Hepatocyte (in vitro differentiated cells): ENCODE results near the gene RPS14. TPM values are rescaled to one million over a fixed set of nuclear protein-coding genes. Genes with fewer than 3 reads are reported as not detected.
"Not testable (repeated sequence)": the region's sequence is repeated elsewhere in the genome, so short reads cannot be mapped to it uniquely, and the experiment has no call there.

Experiments
- DNase-seq: peaks from one replicate; pipeline ENCODE4 v3.0.0-alpha.2; 2016; ENCODE audit warnings: low spot score
- H2AFZ ChIP-seq: fragments of 200-600 bp; sonication (generic); 2 replicates; pipeline ENCODE4 v1.6.0; 2016; ENCODE audit warnings: antibody characterized with exemption, mild to moderate bottlenecking
- H3K27ac ChIP-seq: fragments of 200-600 bp; sonication (generic); 2 replicates; pipeline ENCODE4 v1.5.1; 2016; ENCODE audit warnings: mild to moderate bottlenecking
- H3K27me3 ChIP-seq: fragments of 200-600 bp; sonication (generic); 2 replicates; pipeline ENCODE4 v1.6.1; 2016
- H3K36me3 ChIP-seq: fragments of 200-600 bp; sonication (generic); replicated peaks from 2 replicates; pipeline ENCODE4 v1.5.1; 2016; ENCODE audit warnings: low read depth; ENCODE audit not compliant: insufficient read depth
- H3K4me1 ChIP-seq: fragments of 200-600 bp; sonication (generic); 2 replicates; pipeline ENCODE4 v1.5.1; 2016; ENCODE audit warnings: mild to moderate bottlenecking, moderate library complexity; ENCODE audit not compliant: insufficient read depth
- H3K4me2 ChIP-seq: fragments of 200-600 bp; sonication (generic); 2 replicates; pipeline ENCODE4 v1.6.0; 2016
- H3K4me3 ChIP-seq: fragments of 200-600 bp; sonication (generic); 2 replicates; pipeline ENCODE4 v1.5.1; 2016; ENCODE audit warnings: mild to moderate bottlenecking
- H3K79me2 ChIP-seq: fragments of 200-600 bp; sonication (generic); 2 replicates; pipeline ENCODE4 v1.6.0; 2017; ENCODE audit warnings: mild to moderate bottlenecking
- H3K9me2 ChIP-seq: fragments of 200-600 bp; sonication (generic); replicated peaks from 2 replicates; pipeline ENCODE4 v1.6.0; 2017; ENCODE audit warnings: mild to moderate bottlenecking; ENCODE audit not compliant: insufficient read depth
- H3K9me3 ChIP-seq: fragments of 200-600 bp; sonication (generic); 2 replicates; pipeline ENCODE4 v1.5.1; 2016; ENCODE audit warnings: low read depth, mild to moderate bottlenecking
- H4K20me1 ChIP-seq: fragments of 200-600 bp; sonication (generic); 2 replicates; pipeline ENCODE4 v1.6.0; 2016; ENCODE audit warnings: mild to moderate bottlenecking; ENCODE audit not compliant: insufficient read depth, poor library complexity, severe bottlenecking
- EZH2 ChIP-seq: fragments of 200-600 bp; sonication (generic); IDR thresholded peaks from 2 replicates; pipeline ENCODE4 v1.6.1; 2016; ENCODE audit warnings: antibody characterized with exemption, mild to moderate bottlenecking, borderline replicate concordance
- EZH2phosphoT487 ChIP-seq: fragments of 200-600 bp; sonication (generic); IDR thresholded peaks from one replicate; pipeline ENCODE4 v1.6.1; 2018; ENCODE audit warnings: antibody characterized with exemption, mild to moderate bottlenecking, low read depth, moderate library complexity; ENCODE audit not compliant: unreplicated experiment, severe bottlenecking
- WGBS: methylation state at CpG from one replicate; pipeline ENCODE4 v1.1.6; 2016; ENCODE audit warnings: low lambda C conversion rate; ENCODE audit errors: missing lambda C conversion rate; 5-methylcytosine and 5-hydroxymethylcytosine counted together
- polyA plus RNA-seq: library from polyadenylated mRNA; unstranded; fragments of >200 nt; fragmentation: Nextera tagmentation; extraction: Ambion mirVana; gene quantifications from 2 replicates; pipeline ENCODE4 v1.2.1, GENCODE V29; 2016
- total RNA-seq: library from RNA; depleted of rRNA; stranded (reverse); fragments of >200 nt; gene quantifications from 2 replicates; pipeline ENCODE4 v1.2.3, GENCODE V29; 2014
- TF ChIP-seq, protein P1 (sequence below): fragments of 200-600 bp; sonication (generic); IDR thresholded peaks from 2 replicates; pipeline ENCODE4 v1.5.1; 2016; ENCODE audit warnings: antibody characterized with exemption, mild to moderate bottlenecking; ENCODE audit not compliant: poor library complexity

The RPS14 gene
- total and polyA plus RNA-seq, 2 experiments from 2014 or later, result 1,067 to 2,319 TPM

GRCh38 chr5:150457121-150457520 is 7.6 kb upstream of the RPS14 start:
- Histone ChIP-seq H3K9me3 (no peaks in the 10 kb centered on the region), H3K27me3 (no peaks in the 10 kb centered on the region), H3K27ac (no peak overlapping the region), H3K36me3 (no peaks in the 10 kb centered on the region), H3K4me2 (no peak overlapping the region), H3K4me1 (no peaks in the 10 kb centered on the region), H2AFZ (no peak overlapping the region), H3K9me2 (no peaks in the 10 kb centered on the region), H3K4me3 (no peak overlapping the region), H3K79me2 (no peaks in the 10 kb centered on the region), H4K20me1 (no peaks in the 10 kb centered on the region)
- DNase-seq, result no peak
- 50% methylated on average over 6 of the region's 6 CpGs for WGBS
- TF ChIP-seq, protein P1, sequence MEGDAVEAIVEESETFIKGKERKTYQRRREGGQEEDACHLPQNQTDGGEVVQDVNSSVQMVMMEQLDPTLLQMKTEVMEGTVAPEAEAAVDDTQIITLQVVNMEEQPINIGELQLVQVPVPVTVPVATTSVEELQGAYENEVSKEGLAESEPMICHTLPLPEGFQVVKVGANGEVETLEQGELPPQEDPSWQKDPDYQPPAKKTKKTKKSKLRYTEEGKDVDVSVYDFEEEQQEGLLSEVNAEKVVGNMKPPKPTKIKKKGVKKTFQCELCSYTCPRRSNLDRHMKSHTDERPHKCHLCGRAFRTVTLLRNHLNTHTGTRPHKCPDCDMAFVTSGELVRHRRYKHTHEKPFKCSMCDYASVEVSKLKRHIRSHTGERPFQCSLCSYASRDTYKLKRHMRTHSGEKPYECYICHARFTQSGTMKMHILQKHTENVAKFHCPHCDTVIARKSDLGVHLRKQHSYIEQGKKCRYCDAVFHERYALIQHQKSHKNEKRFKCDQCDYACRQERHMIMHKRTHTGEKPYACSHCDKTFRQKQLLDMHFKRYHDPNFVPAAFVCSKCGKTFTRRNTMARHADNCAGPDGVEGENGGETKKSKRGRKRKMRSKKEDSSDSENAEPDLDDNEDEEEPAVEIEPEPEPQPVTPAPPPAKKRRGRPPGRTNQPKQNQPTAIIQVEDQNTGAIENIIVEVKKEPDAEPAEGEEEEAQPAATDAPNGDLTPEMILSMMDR, result no peak
- TF ChIP-seq EZH2 (no peak), EZH2phosphoT487 (no peak)

DNA sequence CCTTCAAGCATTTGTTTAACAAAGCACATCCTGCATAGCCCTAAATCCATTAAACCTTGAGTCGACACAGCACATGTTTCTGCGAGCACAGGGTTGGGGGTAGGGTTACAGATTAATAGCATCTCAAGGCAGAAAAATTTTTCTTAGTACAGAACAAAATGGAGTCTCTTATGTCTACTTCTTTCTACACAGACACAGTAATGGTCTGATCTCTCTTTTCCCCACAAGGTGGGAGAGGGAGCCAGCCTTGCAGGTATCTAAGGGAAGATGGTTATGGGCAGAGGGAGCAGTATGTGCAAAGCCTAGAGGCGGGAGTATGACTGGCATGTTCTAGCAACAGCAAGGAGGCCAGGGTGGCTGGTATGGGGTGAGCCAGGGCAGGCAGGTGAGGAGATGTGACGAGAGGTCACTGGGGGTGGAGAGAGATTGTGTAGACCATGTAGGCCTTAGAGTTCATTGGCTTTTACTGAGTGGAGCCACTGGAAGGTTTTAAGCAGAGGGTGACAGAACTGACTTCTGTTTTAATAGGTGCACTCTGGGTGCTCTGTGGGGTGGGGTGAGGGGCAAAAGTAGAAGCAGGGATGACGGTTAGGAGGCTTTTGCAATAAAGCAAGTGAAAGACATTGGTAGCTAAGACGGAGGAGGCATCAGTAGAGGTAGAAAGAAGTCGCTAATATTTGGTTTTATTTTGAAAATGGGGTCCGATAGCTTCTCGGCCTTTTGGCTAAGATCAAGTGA is 5.1 kb upstream of the RPS14 start:
- no peak for TF ChIP-seq EZH2phosphoT487
- no peak for TF ChIP-seq EZH2
- TF ChIP-seq, protein P1, result no peak
- no peaks in the 10 kb centered on the region for H3K9me2 ChIP-seq
- 64% methylated on average over 9 of the region's 9 CpGs for WGBS
- no peaks in the 10 kb centered on the region for H3K4me1 ChIP-seq
- H4K20me1 ChIP-seq, result no peaks in the 10 kb centered on the region
- DNase-seq, result no peak
- no peaks in the 10 kb centered on the region for H3K36me3 ChIP-seq
- no peak overlapping the region for H3K4me3 ChIP-seq
- H3K79me2 ChIP-seq, result no peaks in the 10 kb centered on the region
- H3K9me3 ChIP-seq, result no peaks in the 10 kb centered on the region
- H3K27ac ChIP-seq, result no peak overlapping the region
- H3K4me2 ChIP-seq, result no peak overlapping the region
- H3K27me3 ChIP-seq, result no peaks in the 10 kb centered on the region
- no peak overlapping the region for H2AFZ ChIP-seq

- not testable (repeated sequence) for H3K27me3 ChIP-seq, H3K9me2 ChIP-seq, H3K4me2 ChIP-seq, H4K20me1 ChIP-seq, H3K4me1 ChIP-seq, H3K79me2 ChIP-seq, H3K36me3 ChIP-seq, DNase-seq, H2AFZ ChIP-seq, H3K9me3 ChIP-seq, H3K4me3 ChIP-seq
- H3K27ac ChIP-seq, result peak overlapping the region; percentile 37
- 55% methylated on average over 8 of the region's 8 CpGs for WGBS
Measured at GRCh38 chr5:150454027-150454426, 4.5 kb upstream of the RPS14 start.

DNA sequence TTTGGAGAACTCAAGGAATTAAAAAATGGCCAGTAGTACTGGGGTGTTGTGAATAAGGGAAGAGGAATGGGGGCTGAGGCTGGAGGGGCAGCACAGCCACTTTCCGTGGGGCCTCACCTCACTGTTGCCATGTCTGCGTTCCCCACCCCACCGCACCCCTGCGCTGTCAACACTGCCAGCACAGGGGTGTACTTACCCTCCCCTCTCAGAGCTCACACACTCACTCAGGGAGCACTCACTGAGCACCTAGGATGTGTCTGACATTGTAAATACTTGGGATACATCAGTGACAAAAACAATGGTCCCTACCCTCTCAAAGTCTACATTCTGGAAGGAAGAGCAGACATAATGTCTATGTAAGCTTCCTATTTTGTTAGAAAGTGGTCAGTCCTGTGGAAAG is 3.4 kb upstream of the RPS14 start:
- Histone ChIP-seq H4K20me1 (peaks cover 12% of the 10 kb centered on the region), H3K4me1 (peaks cover 3% of the 10 kb centered on the region), H3K27ac (no peak overlapping the region), H2AFZ (no peak overlapping the region), H3K79me2 (peaks cover 15% of the 10 kb centered on the region), H3K36me3 (no peaks in the 10 kb centered on the region), H3K27me3 (no peaks in the 10 kb centered on the region), H3K4me3 (no peak overlapping the region), H3K9me2 (no peaks in the 10 kb centered on the region), H3K4me2 (no peak overlapping the region), H3K9me3 (no peaks in the 10 kb centered on the region)
- 89% methylated on average over 4 of the region's 4 CpGs for WGBS
- no peak for DNase-seq
- no peak for TF ChIP-seq EZH2phosphoT487
- no peak for TF ChIP-seq EZH2
